GM06990 (cell line): Measurements from ENCODE around the gene WDFY2.
A peak's percentile ranks its signal among the peaks of the same experiment; 100 is the strongest.

Experiments
- DNase-seq: peaks from one replicate; pipeline ENCODE4 v3.0.0-alpha.2; 2011; ENCODE audit not compliant: insufficient read length; ENCODE audit errors: extremely low read depth
- H3K27me3 ChIP-seq: replicated peaks from 2 replicates; pipeline ENCODE4 v1.6.0; 2011; ENCODE audit warnings: low read length; ENCODE audit not compliant: control insufficient read depth, insufficient read depth
- H3K36me3 ChIP-seq: 2 replicates; pipeline ENCODE4 v1.5.1; 2011; ENCODE audit warnings: low read length; ENCODE audit not compliant: control insufficient read depth, insufficient read depth
- H3K4me3 ChIP-seq: replicated peaks from 2 replicates; pipeline ENCODE4 v1.5.1; 2011; ENCODE audit warnings: low read depth, mild to moderate bottlenecking, control low read depth, low read length
- CTCF ChIP-seq: IDR thresholded peaks from 2 replicates; pipeline ENCODE4 v1.5.1; 2011; ENCODE audit warnings: low read length, control low read depth, mild to moderate bottlenecking, inconsistent platforms; ENCODE audit not compliant: insufficient read depth, poor library complexity, severe bottlenecking

The WDFY2 gene

DNA sequence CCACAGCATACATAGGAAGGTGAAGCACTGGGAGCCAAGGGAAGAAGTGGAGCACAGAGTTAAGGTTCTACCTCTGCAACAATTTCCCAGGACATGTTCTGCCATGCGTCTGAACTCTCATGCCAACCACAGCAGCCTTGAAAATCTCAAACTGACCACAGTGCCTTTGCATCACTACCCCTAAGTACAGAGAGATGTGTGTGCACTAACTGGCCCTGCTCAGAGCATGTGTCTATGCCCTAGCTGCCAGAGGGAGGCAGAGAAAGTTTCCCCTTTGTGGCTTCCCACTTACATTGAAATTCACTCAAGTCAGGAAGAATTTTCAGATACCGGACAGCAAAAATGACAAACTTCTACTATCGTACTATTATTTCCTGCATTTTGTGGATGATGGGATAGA is 26.8 kb upstream of the WDFY2 start:
- TF ChIP-seq CTCF = no peak
- H3K4me3 ChIP-seq = no peak overlapping the region
- no peak for DNase-seq

GRCh38 chr13:51557875-51558612 is 26.2 kb upstream of the WDFY2 start:
- no peak for DNase-seq
- Histone ChIP-seq H3K4me3 (no peak overlapping the region), H3K36me3 (no peaks in the 10 kb centered on the region), H3K27me3 (no peaks in the 10 kb centered on the region)
- no peak for TF ChIP-seq CTCF

More for the DNA sequence above, 26.8 kb upstream of the WDFY2 start:
- H3K27me3 ChIP-seq = no peaks in the 10 kb centered on the region
- H3K36me3 ChIP-seq = no peaks in the 10 kb centered on the region

DNA sequence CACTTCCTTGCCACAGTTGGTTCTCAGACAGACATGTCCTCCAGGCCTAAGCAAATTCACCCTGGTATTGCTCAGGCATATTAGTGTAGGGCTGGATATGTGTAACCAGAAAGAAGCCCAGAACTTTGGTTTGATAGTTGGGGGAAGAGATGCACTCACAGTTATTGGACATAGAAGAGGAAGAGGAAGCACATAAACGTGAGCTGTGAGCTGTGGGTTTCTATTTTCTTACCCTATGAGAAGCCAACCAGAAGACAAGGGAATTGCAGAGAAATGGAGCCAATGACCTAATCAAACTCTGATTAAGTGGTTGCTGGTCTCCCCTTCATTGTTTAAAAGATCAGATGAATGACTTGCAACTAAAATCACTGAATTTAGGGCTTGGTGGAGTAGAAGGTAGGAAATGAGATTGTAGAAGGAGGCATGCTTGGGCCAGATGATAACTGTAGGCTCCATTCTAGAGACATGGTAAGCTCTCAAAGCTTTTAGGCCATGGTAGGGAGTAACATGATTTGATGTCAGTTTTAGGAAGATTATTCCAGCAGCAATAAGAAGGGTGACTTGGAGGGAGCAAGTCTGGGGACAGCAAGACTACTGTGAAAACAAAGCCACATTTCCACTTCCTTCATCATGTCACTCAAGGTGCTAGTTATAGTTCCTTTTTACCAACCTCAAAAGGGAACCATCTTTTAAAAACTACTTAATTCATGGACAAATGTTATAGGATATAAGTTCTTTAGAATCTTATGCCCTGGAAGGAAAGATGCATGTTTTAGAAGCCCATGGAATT is 24.1 kb upstream of the WDFY2 start:
- DNase-seq = no peak
- no peak for TF ChIP-seq CTCF
- Histone ChIP-seq H3K36me3 (no peaks in the 10 kb centered on the region), H3K27me3 (no peaks in the 10 kb centered on the region), H3K4me3 (no peak overlapping the region)

DNA sequence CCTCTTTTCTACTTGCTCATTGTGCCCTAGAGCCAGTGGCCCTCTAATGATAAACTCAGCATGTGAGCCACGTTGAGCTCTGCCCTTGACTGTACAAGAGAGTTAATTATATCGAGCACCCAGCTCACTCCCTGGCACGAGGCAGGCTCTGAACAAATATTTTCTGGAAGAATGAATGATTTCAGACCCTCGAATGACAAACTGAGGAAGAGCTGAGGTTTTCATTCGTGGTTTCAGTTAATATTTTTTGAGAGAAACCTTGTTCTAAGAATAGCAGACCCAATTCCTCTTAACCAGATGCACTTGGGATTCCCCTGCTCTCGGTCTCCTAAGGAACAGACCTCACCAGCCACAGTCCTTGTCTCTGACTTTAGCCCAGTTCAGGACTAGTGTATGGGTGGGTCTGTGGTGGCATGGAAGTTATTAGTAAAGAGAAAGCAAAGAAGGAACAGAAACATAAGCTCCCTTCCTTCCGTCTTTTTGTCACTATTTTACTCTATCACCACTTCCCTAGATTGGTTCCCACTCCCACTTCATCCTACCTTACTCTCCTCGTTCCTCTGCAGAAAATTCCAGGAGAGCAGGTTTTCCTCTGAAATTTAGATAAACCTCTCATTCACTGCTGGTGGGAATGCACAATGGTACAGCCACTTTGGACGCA is 22.1 kb upstream of the WDFY2 start:
- TF ChIP-seq CTCF = no peak
- Histone ChIP-seq H3K4me3 (no peak overlapping the region), H3K27me3 (no peaks in the 10 kb centered on the region), H3K36me3 (no peaks in the 10 kb centered on the region)
- DNase-seq = peak; percentile 41

DNA sequence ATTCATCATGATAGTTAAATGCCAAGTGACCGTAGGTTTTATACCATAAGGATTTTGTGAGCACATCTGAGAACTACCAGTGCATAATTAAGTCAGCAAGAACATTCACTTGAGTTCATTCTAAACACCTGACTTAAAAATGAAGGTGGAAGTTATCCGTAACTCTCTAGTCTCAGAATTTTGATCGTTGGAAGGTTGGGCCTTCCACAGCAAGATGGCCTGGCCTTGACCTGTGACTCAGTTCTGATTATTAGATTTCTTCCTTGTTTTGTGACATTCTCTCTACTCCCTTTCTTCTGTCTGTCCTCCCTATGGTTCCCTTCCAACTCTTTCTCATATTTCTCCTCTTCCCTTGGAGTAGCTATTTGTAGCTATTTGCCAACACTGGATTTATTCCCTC is 20.0 kb upstream of the WDFY2 start:
- Histone ChIP-seq H3K36me3 (no peaks in the 10 kb centered on the region), H3K27me3 (no peaks in the 10 kb centered on the region), H3K4me3 (no peak overlapping the region)
- no peak for DNase-seq
- TF ChIP-seq CTCF = no peak
